ENCODE data around the gene DTX1.
"Not testable (repeated sequence)": the region's sequence is repeated elsewhere in the genome, so short reads cannot be mapped to it uniquely, and the experiment has no call there.

DTX1 gene

DNA sequence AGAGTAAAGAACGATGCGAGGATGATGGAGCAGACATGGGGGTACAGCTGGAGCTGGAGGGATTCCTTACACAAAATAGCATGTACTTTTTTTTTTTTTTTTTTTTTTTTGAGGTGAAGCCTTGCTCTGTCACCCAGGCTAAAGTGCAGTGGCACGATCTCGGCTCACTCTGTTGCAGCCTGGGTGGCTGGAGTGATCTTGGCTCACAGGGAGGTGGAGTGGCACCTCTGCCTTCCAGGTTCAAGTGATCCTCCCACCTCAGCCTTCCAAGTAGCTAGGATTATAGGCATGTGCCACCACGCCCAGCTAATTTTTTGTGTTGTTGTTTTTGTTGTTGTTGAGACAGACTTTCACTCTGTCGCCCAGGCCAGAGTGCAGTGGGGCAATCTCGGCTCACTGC lies 84.2 kb downstream of the DTX1 start:
- no peak for DNase-seq

DNA sequence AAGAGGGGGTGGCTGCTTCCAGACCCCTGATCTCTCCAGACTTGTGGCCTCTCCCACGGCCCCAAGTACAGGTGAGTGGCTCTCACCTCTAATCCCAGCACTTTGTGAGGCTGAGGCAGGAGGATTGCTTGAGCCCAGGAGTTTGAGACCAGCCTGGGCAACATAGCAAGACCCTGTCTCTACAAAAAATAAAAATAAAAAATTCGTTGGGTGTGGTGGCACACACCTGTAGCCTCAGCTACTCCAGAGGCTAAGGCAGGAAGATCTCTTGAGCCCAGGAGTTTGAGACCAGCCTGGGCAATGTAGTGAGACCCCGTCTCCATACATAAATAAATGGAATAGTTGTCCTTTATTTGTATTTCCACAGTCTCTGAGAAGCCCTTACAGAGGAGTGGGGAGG lies 85.2 kb downstream of the DTX1 start:
- DNase-seq, result not testable (repeated sequence)

DNA sequence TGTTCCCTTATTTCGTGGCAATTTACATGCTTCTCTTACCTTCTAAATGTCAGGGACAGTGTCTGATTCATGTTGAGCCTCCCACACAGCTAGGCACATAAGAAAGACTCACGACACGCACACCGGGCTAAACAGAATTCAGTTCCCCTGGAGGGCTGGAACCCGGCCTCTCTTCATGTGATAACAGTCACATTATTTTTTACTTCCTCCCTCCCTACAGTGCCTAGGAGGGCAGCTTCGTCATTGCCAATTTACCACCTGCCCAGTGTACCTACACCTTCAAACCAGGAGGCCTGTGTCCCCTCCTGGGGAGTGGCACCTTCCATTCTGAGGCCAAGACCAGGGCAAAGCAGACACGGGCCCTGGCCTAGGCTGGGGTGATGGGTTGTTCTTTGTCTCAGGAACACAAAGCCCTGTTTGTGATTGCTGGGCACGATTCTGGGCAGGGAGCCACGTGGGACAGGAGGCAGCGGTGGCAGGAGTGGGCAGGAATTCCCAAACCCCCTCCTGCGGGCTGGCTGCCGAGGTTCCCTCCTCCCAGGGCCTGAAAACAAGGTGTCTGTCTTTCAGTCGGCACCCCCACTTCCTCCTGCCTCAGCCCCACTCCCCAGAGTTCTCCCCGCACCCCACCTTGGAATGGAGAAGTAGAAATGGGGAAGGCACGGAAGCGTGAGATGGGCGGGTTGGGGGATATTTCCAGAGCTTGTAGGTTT lies 85.8 kb downstream of the DTX1 start:
- no peak for DNase-seq

DNA sequence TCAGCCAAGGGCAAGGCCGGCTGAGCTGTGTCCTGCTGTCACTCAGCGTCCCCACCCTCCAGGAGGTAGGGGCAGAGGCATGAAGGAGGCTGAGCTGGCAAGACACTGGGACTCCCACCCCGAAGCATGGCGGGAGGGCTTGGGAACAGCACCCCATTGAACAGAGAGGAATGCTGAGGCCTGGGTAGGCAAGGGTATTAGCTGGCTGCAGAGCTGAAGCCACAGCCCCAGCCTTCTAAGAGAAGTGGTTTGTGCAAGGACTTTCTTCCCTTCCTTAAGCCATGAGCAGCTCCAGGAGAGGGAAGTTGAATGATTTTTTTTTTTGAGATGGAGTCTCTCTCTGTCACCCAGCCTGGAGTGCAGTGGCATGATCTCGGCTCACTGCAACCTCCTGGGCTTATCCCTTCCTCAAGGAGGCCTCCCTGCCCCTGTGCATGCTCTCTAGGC lies 86.4 kb downstream of the DTX1 start:
- no peak for DNase-seq

DNA sequence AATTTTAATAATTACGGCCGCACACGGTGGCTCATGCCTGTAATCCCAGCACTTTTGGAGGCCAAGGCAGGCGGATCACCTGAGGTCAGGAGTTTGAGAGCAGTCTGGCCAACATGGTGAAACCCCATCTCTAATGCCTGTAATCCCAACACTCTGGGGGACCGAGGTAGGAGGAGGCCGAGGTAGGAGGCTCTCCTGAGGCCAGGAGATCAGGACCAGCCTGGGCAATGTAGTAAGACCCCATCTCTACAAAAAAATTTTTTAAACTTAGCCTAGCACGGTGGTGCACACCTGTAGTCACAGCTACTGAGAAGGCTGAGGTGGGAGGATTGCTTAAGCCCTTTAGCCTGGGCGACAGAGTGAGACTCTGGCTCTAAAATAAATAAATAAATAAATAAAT lies 87.4 kb downstream of the DTX1 start:
- no peak for DNase-seq

DNA sequence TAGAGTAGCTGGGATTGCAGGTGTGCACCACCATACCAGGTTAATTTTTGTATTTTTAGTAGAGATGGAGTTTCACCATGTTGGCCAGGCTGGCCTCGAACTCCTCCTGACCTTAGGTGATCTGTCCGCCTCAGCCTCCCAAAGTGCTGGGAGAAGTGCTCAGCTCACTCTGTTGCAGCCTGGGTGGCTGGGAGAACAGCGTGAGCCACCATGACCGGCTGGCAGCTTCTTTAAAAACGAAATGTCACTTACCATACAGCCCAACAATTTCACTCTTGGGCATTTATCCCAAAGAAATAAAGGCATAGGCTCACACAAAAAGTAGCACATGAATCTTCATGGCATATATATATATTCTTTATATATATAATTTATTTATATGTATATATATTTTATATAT lies 88.3 kb downstream of the DTX1 start:
- no peak for DNase-seq

DNA sequence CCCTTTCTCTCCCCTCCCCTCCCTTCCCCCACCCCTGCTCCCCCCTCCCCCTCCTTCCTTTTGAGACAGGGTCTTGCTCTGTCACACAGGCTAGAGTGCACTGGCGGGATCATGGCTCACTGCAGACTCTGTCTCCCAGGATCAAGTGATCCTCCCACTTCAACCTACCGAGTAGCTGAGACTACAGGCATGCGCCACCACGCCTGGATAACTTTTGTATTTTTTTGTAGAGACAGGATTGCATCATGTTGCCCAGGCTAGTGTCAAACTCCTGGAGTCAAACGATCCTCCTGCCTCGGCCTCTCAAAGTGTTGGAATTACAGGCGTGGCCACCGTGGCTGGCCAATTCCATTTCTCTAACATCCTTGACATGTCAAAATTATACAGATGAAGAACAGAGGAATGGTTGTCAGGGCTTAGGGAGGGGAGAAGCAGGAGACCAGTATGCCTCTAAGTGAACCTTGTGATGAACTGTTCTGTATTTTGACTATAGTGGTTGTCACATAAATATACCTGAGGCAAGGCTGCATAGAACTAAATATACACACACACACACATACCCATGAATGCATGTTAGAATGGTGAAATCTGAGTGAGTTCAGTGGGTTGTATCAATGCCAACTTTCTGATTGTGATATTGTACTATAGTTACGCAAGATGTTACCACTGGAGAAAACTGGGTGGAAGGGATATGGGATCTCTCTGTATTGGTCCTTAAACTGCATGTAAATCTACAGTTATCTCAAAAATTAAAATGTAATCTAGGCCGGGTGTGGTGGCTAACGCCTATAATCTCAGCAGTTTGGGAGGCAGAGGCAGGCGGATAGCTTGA lies 89.4 kb downstream of the DTX1 start:
- DNase-seq, result no peak

DNA sequence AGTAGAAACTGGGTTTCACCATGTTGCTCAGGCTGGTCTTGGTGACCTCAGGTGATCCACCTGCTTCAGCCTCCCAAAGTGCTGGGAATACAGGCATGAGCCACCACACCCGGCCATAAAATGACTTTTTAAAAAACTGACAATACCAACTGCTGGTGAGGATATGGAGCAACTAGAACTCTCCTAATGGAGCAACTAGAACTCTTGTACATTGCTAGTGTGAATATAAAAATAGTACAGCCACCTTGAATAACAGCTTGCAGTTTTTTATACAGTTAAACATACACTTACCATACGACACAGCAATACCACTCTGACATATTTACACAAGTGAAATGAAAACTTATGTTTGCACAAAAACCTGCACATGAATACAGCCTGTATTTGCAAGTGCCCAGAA lies 90.5 kb downstream of the DTX1 start:
- DNase-seq, result no peak
